Measurements from ENCODE around the gene LHPP.

GRCh38 chr10:124636271-124636995, 174.8 kb downstream of the LHPP start:
- TF ChIP-seq, protein P1, sequence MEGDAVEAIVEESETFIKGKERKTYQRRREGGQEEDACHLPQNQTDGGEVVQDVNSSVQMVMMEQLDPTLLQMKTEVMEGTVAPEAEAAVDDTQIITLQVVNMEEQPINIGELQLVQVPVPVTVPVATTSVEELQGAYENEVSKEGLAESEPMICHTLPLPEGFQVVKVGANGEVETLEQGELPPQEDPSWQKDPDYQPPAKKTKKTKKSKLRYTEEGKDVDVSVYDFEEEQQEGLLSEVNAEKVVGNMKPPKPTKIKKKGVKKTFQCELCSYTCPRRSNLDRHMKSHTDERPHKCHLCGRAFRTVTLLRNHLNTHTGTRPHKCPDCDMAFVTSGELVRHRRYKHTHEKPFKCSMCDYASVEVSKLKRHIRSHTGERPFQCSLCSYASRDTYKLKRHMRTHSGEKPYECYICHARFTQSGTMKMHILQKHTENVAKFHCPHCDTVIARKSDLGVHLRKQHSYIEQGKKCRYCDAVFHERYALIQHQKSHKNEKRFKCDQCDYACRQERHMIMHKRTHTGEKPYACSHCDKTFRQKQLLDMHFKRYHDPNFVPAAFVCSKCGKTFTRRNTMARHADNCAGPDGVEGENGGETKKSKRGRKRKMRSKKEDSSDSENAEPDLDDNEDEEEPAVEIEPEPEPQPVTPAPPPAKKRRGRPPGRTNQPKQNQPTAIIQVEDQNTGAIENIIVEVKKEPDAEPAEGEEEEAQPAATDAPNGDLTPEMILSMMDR (IDR thresholded peaks at IDR 0.05 in 8 of 11, conservative IDR thresholded peaks at IDR 0.05 in 3 of 11) = peak in 2 of 11 experiments; percentile 30 to 44
- TF ChIP-seq POLR2A (IDR thresholded peaks at IDR 0.05) = no peak

All from spleen (tissue), 7 donors.